ENCODE results near the gene DDX52. TPM values are rescaled to one million over a fixed set of nuclear protein-coding genes. Genes with fewer than 3 reads are reported as not detected.
"Not testable (repeated sequence)": the region's sequence is repeated elsewhere in the genome, so short reads cannot be mapped to it uniquely, and the experiment has no call there.

Gene DDX52
- total RNA-seq, 2 donors from 2014 or later, result 23.2 to 31.7 TPM

DNA sequence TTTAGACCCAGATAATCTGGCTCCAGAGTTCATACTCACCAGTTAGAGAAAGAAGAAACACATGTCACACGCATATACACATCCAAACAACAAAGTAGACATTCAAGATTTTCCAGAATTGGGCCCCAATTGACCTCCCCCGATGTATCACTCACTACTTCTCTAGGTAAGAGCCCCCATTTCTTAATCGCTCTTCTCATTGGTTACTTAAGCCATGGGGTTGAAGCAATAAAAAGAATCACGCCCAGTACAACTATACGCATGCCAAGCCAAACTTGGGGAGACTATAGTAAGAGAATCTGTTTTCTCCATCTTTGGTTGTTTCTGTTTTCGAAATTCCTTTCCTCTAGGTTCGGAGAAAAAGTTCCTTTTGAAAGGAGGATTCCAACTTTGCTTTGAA is 565 bp downstream of the DDX52 start:
- Mint-ChIP-seq H3K27me3 (peaks cover 39% of the 10 kb centered on the region), H3K27ac (peak overlapping the region; percentile 97), H3K36me3 (ENCODE audit: low read depth) (peaks cover 6% of the 10 kb centered on the region), H3K4me1 (peaks cover 26% of the 10 kb centered on the region), H3K4me3 (peak overlapping the region; percentile 95)
- ATAC-seq (peak; percentile 24), DNase-seq (no peak)
- H3K9me3 ChIP-seq (ENCODE audit: control insufficient read depth, low read length, poor library complexity, severe bottlenecking), result no peaks in the 10 kb centered on the region

DNA sequence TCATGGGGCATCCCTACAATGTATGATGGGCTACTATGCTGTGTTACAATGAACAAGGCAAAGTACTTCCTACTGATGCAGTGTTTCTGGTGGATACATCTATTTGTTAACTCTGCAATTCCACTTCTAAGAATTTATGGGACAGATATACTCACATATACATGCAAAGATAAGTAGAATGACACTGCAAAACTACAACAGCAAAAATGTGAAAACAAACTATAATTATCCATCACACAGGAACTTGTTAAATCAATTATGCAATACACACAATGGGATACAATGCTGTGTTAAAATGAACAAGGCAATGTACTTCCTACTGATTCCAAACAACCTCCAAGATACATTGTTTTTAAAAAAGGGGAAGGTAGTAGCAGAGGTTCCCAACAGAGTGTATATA is 3.2 kb downstream of the DDX52 start:
- ATAC-seq, result no peak
- H3K4me1 Mint-ChIP-seq, result peaks cover 24% of the 10 kb centered on the region
- H3K9me3 ChIP-seq (ENCODE audit: control insufficient read depth, low read length, poor library complexity, severe bottlenecking), result no peaks in the 10 kb centered on the region
- peaks cover 15% of the 10 kb centered on the region for H3K27me3 Mint-ChIP-seq
- no peak overlapping the region for H3K4me3 Mint-ChIP-seq
- H3K27ac Mint-ChIP-seq, result no peak overlapping the region
- peaks cover 4% of the 10 kb centered on the region for H3K36me3 Mint-ChIP-seq (ENCODE audit: low read depth)
- no peak for DNase-seq

DNA sequence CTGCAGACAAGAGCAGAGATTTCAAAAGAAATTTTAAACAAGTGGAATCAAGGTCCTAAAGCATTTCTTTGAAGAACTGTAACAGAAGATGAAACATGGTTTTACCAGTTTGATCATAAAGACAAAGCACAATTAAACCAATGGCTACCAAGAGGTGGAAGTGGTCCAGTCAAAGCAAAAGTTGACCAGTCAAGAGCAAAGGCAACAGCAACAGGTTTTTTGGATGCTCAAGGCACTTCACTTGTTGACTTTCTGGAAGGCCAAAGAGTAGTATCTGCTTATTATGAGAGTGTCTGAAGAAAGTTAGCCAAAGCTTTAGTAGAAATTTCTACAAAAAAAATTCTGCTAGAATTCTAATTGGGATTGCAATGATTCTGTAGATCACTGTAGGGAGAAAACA is 5.3 kb downstream of the DDX52 start:
- DNase-seq (no peak), ATAC-seq (no peak)
- Mint-ChIP-seq H3K36me3 (ENCODE audit: low read depth) (peaks cover 4% of the 10 kb centered on the region), H3K27ac (no peak overlapping the region), H3K27me3 (no peaks in the 10 kb centered on the region), H3K4me1 (peaks cover 21% of the 10 kb centered on the region), H3K4me3 (no peak overlapping the region)
- H3K9me3 ChIP-seq (ENCODE audit: control insufficient read depth, low read length, poor library complexity, severe bottlenecking), result no peaks in the 10 kb centered on the region

DNA sequence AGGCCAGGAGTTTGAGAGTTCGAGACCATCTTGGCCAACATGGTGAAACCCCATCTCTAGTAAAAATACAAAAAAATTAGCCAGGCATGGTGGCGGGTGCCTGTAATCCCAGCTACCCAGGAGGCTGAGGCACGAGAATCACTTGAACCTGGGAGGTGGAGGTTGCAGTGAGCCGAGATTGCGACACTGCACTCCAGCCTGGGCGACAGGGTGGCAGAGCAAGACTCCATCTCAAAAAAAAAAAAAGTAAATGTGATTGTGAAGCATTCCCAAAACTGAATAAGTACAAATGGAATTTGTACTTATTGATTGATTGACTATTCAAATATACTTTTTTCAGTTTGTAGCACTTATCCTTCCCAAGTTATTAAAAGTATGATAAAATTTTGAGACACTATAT is 26.8 kb downstream of the DDX52 start:
- H3K9me3 ChIP-seq (ENCODE audit: control insufficient read depth, low read length, poor library complexity, severe bottlenecking); DNase-seq; ATAC-seq; H3K4me1 Mint-ChIP-seq; H3K27me3 Mint-ChIP-seq; H3K4me3 Mint-ChIP-seq; H3K36me3 Mint-ChIP-seq (ENCODE audit: low read depth): not testable (repeated sequence)
- peak overlapping the region; percentile 77 for H3K27ac Mint-ChIP-seq

DNA sequence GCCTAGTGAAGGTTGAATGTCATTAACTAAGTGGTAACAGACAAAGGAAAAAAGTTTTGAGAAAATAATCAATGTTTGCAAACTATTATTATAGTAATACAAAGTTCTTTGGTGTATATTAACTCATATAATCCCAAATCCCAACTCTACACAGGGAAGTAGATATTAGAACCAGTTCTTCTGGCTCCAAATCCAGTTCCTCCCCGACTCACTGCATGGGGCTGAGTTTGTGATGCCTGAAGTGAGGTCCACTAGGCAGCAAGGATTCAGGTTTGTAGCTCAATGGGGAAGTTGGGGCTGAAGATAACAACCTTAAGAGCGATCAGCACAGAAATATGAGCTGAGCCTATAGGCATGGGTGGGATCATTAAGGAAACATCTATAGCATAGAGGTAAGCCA is 28.4 kb downstream of the DDX52 start:
- H3K4me1 Mint-ChIP-seq, result peaks cover 3% of the 10 kb centered on the region
- no peak overlapping the region for H3K27ac Mint-ChIP-seq
- H3K27me3 Mint-ChIP-seq, result no peaks in the 10 kb centered on the region
- ATAC-seq, result no peak
- no peak for DNase-seq
- H3K9me3 ChIP-seq (ENCODE audit: control insufficient read depth, low read length, poor library complexity, severe bottlenecking), result no peaks in the 10 kb centered on the region
- H3K36me3 Mint-ChIP-seq (ENCODE audit: low read depth), result peaks cover 3% of the 10 kb centered on the region
- no peak overlapping the region for H3K4me3 Mint-ChIP-seq

DNA sequence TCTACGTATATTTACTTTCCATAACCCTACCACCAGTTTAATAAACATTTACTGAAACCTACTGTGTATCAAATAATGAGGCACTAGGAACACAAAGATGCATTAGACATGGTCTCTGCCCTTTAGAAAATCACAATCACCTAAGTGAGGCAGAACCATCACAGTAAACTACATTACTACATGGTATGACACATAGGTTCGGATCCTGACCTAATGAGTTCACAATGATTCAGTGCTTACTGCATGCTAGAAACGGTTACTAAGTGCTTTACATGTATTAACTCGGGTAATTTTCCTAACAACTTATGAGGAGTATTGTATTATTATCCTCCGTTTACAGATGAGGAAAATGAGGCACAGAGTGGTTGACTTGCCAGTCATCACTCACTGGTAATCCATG is 28.9 kb downstream of the DDX52 start:
- no peak overlapping the region for H3K4me3 Mint-ChIP-seq
- ATAC-seq, result no peak

DNA sequence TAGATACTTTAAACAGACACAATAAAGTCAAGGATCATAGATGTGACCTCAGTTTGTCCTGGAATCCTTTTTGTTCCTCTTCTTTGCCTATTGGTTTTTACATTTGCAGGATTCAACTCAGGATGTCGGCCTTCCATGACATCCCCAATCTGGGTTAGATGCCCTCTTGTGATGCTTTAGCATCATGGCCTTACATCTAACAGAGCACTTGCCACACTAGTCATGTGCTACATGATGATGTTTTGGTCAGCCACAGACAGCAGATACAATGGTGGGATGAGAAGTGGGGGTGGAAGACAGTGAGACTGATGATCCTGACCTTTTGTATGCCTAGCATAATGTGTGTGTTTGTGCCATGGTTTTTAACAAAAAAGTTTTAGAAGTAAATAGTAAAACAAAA is 32.3 kb downstream of the DDX52 start:
- Mint-ChIP-seq H3K4me3 (no peak overlapping the region), H3K27me3 (no peaks in the 10 kb centered on the region), H3K4me1 (peaks cover 10% of the 10 kb centered on the region), H3K36me3 (ENCODE audit: low read depth) (no peaks in the 10 kb centered on the region), H3K27ac (peak overlapping the region; percentile 96)
- ATAC-seq, result no peak
- DNase-seq, result no peak
- H3K9me3 ChIP-seq (ENCODE audit: control insufficient read depth, low read length, poor library complexity, severe bottlenecking), result no peaks in the 10 kb centered on the region

More for the DNA sequence above, 28.9 kb downstream of the DDX52 start:
- Mint-ChIP-seq H3K36me3 (ENCODE audit: low read depth) (peaks cover 3% of the 10 kb centered on the region), H3K4me1 (peaks cover 5% of the 10 kb centered on the region), H3K27me3 (no peaks in the 10 kb centered on the region), H3K27ac (no peak overlapping the region)
- no peaks in the 10 kb centered on the region for H3K9me3 ChIP-seq (ENCODE audit: control insufficient read depth, low read length, poor library complexity, severe bottlenecking)
- no peak for DNase-seq

DNA sequence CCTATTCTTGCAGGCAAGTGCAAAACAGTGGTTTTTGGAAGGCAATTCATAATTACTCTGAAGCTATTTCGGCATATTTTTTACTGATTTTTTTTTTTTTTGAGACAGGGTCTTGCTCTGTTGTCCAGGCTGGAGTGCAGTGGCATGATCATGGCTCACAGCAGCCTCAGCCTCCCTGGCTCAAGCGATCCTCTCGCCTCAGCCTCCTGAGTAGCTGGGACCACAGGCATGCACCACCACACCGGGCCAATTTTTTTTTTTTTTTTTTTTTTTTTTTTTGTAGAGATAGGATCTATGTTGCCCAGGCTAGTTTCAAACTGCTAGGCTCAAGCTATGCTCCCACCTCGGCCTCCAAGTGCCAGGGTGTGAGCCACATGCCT is 33.2 kb downstream of the DDX52 start:
- Mint-ChIP-seq H3K4me3 (peak overlapping the region; percentile 93), H3K27ac (peak overlapping the region; percentile 96), H3K4me1 (peaks cover 19% of the 10 kb centered on the region)
- DNase-seq; H3K9me3 ChIP-seq (ENCODE audit: control insufficient read depth, low read length, poor library complexity, severe bottlenecking); ATAC-seq; H3K36me3 Mint-ChIP-seq (ENCODE audit: low read depth); H3K27me3 Mint-ChIP-seq: not testable (repeated sequence)

DNA sequence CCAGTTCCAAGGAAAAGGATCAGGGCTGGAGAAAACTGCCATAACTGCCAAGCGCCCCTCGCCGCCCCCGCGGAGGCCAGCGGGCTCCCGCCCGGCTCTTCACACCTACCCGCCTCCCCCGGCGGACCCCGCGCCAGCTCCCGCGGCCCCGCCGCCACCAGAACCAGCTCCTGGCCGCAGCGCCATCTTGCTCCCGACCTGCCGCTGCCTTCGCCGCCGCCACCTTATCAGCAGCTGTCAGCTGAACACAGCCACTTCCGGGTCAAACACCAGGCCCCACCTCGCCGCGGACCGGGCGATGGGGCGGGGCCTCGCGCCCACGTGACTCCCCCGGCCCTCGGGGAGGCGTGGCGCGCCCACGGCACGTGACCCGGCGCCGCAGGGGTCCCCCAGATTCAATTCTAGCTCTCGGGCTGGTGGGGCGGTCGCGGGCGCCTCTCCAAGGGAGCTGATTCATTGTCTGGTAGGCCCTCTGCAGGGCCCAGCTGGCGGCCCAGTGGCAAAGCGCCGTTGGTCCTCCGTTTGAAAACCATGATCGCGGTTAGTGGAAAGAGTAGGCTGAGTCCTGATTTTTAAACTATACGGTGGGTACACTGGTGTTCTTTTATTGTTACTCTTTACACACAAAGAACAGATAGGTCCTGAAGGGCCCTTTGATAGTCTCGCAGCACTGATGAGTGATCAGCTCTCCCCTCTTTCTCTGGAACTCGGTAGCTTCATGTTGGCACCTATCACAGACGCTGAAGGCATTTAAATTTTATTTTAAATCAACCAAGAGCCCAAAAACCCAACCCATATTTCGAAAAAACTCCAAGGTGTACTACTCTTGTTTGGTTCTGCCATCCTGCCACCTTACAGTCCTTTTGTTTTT is 33.8 kb downstream of the DDX52 start, which contains the start of gene SYNRG:
TSS of gene SYNRG (minus strand) at position 249 of the 871 bp plus-strand sequence. CDS start at position 186, 63 bp downstream.
- Mint-ChIP-seq H3K27me3 (no peaks in the 10 kb centered on the region), H3K4me3 (peak within 1 kb of the TSS; percentile 93), H3K27ac (peak within 1 kb of the TSS; percentile 96), H3K4me1 (peaks cover 23% of the 10 kb centered on the region), H3K36me3 (ENCODE audit: low read depth) (no peaks in the 10 kb centered on the region)
- DNase-seq (peak; percentile 93 to 96 (median 96)), ATAC-seq (peak; percentile 84)
- H3K9me3 ChIP-seq (ENCODE audit: control insufficient read depth, low read length, poor library complexity, severe bottlenecking), result no peaks in the 10 kb centered on the region

DNA sequence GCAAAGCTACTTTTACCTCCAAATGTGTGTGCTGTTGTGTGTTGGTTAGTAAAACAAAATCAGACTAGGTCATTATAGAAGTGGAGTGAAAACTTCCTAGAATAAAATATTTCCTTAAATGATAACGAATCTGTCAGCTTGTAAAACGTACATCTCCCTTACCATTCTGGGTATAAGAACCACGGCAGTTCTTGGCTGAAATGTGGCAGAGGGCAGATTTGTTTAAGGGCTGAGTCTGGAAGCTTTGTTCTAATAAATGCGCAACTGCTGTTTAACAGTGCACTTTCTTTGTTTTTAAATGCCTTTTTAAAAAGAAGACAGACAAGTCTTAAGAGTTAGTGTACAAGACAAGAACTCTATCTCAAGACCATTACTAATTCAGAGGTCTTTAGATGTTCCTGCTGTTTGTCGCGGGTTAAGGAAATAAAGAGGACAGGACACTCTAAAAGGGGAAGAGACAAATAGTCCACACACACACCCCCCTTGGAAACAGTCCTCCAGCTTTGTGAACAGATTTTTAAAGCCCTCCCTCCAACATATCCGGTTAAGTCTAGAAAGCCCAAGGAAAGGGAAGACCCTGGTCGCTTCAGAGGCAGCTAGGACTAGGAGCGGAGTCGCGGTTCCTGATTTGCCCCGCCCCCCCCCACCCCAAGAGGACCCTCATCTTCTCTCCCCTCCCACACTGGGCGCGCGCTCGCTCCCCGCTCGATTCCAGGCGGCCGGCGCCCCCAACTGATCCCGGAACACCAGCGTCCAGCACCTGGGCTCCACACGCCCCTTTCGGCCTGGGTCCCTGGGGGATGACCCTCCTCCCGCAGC is 34.7 kb downstream of the DDX52 start:
- Mint-ChIP-seq H3K36me3 (ENCODE audit: low read depth) (peaks cover 3% of the 10 kb centered on the region), H3K27me3 (no peaks in the 10 kb centered on the region), H3K4me1 (peaks cover 26% of the 10 kb centered on the region), H3K27ac (peak overlapping the region; percentile 96), H3K4me3 (peak overlapping the region; percentile 93)
- no peak for DNase-seq
- H3K9me3 ChIP-seq (ENCODE audit: control insufficient read depth, low read length, poor library complexity, severe bottlenecking), result no peaks in the 10 kb centered on the region
- no peak for ATAC-seq

DNA sequence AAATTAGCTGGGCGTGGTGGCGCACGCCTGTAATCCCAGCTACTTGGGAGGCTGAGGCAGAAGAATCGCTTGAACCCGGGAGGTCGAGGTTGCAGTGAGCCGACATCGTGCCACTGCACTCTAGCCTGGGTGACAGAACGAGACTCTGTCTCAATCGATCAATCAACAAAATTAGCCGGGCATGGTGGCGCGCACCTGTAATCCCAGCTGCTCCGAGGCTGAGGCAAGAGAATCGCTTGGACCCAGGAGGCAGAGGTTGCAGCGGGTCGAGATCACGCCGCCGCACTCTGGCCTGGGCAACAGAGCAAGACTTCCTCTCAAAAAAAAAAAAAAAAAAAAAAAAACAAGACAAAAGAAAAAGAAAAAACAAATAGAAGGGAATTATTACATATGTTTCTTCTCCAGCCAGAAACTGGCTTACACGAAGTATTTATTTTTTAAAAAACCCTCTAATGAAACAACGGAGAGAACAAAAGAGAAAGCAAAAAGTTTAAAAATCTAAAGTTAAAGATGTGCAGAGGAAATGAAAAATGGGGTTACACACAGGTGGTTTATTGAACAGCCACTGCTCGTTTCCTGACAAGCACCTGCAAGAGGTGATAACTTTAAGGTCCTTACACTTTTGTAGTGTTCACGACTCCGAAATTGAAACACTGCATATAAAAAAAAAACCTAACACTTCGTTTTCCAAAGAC is 35.5 kb downstream of the DDX52 start:
- peaks cover 3% of the 10 kb centered on the region for H3K36me3 Mint-ChIP-seq (ENCODE audit: low read depth)
- H3K9me3 ChIP-seq (ENCODE audit: control insufficient read depth, low read length, poor library complexity, severe bottlenecking), result no peaks in the 10 kb centered on the region
- peak overlapping the region; percentile 96 for H3K27ac Mint-ChIP-seq
- ATAC-seq (peak; percentile 49), DNase-seq (peak in 1 of 3 donors; percentile 10)
- H3K4me3 Mint-ChIP-seq, result peak overlapping the region; percentile 93
- H3K4me1 Mint-ChIP-seq, result peaks cover 28% of the 10 kb centered on the region
- H3K27me3 Mint-ChIP-seq, result no peaks in the 10 kb centered on the region

DNA sequence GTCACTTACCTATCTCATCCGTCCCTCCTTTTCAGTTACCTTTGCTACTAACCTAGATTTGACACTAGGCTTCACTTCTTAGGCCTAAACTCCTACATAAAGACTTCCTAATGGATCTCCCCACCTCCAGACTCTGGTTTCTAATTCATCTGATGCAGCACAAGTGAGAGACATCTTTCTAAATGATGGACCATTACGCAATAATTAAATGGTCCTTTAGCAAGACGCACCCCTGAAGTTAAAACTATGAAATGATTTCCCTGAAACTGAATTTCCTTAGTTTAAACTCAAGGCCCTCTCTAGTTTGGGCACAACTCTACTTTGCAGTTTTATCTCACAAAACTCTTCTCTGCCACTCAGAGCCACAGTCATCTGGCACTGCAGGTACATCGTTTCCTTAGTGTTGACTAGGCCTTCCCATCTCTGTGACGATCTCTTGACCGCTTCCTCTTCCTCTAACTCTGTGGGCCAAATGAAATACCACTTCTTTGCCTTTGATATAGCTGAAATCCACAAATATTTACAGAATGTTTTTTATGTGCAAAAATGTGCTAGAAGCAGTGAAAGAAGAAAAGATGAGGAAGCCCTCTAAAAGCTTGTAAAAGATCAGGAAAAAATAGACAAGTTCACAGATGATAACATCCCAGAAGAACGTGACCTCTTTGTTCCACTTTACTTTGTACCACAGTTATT is 37.3 kb downstream of the DDX52 start:
- H3K9me3 ChIP-seq (ENCODE audit: control insufficient read depth, low read length, poor library complexity, severe bottlenecking), result no peaks in the 10 kb centered on the region
- ATAC-seq (peak; percentile 34), DNase-seq (no peak)
- Mint-ChIP-seq H3K4me3 (peak overlapping the region; percentile 90), H3K36me3 (ENCODE audit: low read depth) (peaks cover 3% of the 10 kb centered on the region), H3K27ac (peak overlapping the region; percentile 96), H3K4me1 (peaks cover 35% of the 10 kb centered on the region), H3K27me3 (no peaks in the 10 kb centered on the region)
